GM23338 (cell line): ENCODE results near the gene FILIP1. TPM values are rescaled to one million over a fixed set of nuclear protein-coding genes. Genes with fewer than 3 reads are reported as not detected.

Experiments used
- ATAC-seq: fragments of 200-7000 bp; cut with Tn5 transposase; 3 replicates; pipeline ENCODE4 v1.9.1; 2020
- DNase-seq: peaks from one replicate; pipeline ENCODE4 v3.0.0-alpha.2; 2015; ENCODE audit warnings: low spot score
- H2AFZ ChIP-seq: fragments of 200-600 bp; sonication (generic); 2 replicates; pipeline ENCODE4 v1.8.0; 2016; ENCODE audit warnings: antibody characterized with exemption, mild to moderate bottlenecking, moderate library complexity
- H3F3A ChIP-seq: fragments of 200-600 bp; sonication (generic); replicated peaks from 2 replicates; pipeline ENCODE4 v1.8.0; 2017; ENCODE audit warnings: antibody characterized with exemption, mixed run types, low read depth
- H3K27ac ChIP-seq: fragments of 200-600 bp; sonication (generic); 2 replicates; pipeline ENCODE4 v1.6.1; 2016; ENCODE audit warnings: low read depth
- H3K27me3 ChIP-seq: fragments of 200-600 bp; sonication (generic); 2 replicates; pipeline ENCODE4 v1.8.0; 2016; ENCODE audit warnings: mild to moderate bottlenecking, mixed run types, moderate library complexity; ENCODE audit not compliant: insufficient read depth
- H3K36me3 ChIP-seq: fragments of 200-600 bp; sonication (generic); 2 replicates; pipeline ENCODE4 v1.8.0; 2016; ENCODE audit warnings: mild to moderate bottlenecking; ENCODE audit not compliant: insufficient read depth
- H3K4me1 ChIP-seq: fragments of 200-600 bp; sonication (generic); 2 replicates; pipeline ENCODE4 v1.8.0; 2016; ENCODE audit warnings: mild to moderate bottlenecking, moderate library complexity; ENCODE audit not compliant: insufficient read depth
- H3K4me2 ChIP-seq: fragments of 200-600 bp; sonication (generic); 2 replicates; pipeline ENCODE4 v1.7.1; 2017; ENCODE audit warnings: mixed run types
- H3K4me3 ChIP-seq: fragments of 200-600 bp; sonication (generic); 2 replicates; pipeline ENCODE4 v1.6.1; 2016; ENCODE audit warnings: mixed run types
- H3K79me2 ChIP-seq: fragments of 200-600 bp; sonication (generic); replicated peaks from 2 replicates; pipeline ENCODE4 v1.8.0; 2017; ENCODE audit warnings: mild to moderate bottlenecking; ENCODE audit not compliant: insufficient read depth
- H3K9me2 ChIP-seq: fragments of 200-600 bp; sonication (generic); 2 replicates; pipeline ENCODE4 v1.8.0; 2017; ENCODE audit not compliant: insufficient read depth
- H4K20me1 ChIP-seq: fragments of 200-600 bp; sonication (generic); replicated peaks from 2 replicates; pipeline ENCODE4 v1.8.0; 2017; ENCODE audit warnings: mild to moderate bottlenecking; ENCODE audit not compliant: insufficient read depth
- H3K27ac Mint-ChIP-seq: 2 replicates; pipeline ENCODE4 v1.8.0; 2020; ENCODE audit warnings: inconsistent platforms, mild to moderate bottlenecking, moderate library complexity, mixed read lengths
- H3K27me3 Mint-ChIP-seq: 3 replicates; pipeline ENCODE4 v1.8.0; 2022; ENCODE audit warnings: low read depth, mild to moderate bottlenecking, moderate library complexity, mixed read lengths, inconsistent platforms; ENCODE audit not compliant: insufficient read depth, poor library complexity
- H3K36me3 Mint-ChIP-seq: 3 replicates; pipeline ENCODE4 v1.8.0; 2021; ENCODE audit warnings: low read depth, mild to moderate bottlenecking, inconsistent platforms, moderate library complexity, mixed read lengths
- H3K4me1 Mint-ChIP-seq: 3 replicates; pipeline ENCODE4 v1.8.0; 2020; ENCODE audit warnings: mild to moderate bottlenecking, inconsistent platforms, mixed read lengths
- H3K4me3 Mint-ChIP-seq: 3 replicates; pipeline ENCODE4 v1.8.0; 2021; ENCODE audit warnings: moderate library complexity, mild to moderate bottlenecking, inconsistent platforms, mixed read lengths
- H3K9me3 Mint-ChIP-seq: 3 replicates; pipeline ENCODE4 v1.8.0; 2020; ENCODE audit warnings: moderate library complexity, mild to moderate bottlenecking, inconsistent platforms, mixed read lengths
- CREB1 ChIP-seq: fragments of 250-450 bp; sonication (Bioruptor Pico); IDR thresholded peaks from 2 replicates; pipeline ENCODE4 v1.5.0; 2020; ENCODE audit warnings: low read depth, mild to moderate bottlenecking, moderate library complexity
- CTCF ChIP-seq, 2 experiments: fragments of 200-600 bp in 1 of 2; sonication (generic) in 1 of 2; conservative IDR thresholded peaks; 2 replicates each; pipeline versions ENCODE4 v1.5.1 to v1.6.1; 2016 to 2017; ENCODE audit warnings: antibody characterized with exemption in 2 of 2, low read depth in 2 of 2, mild to moderate bottlenecking in 2 of 2, moderate library complexity in 1 of 2
- ETS1 ChIP-seq: IDR thresholded peaks from 2 replicates; pipeline ENCODE4 v1.6.1; 2016; ENCODE audit warnings: antibody characterized with exemption
- EZH2 ChIP-seq: fragments of 200-600 bp; sonication (generic); IDR thresholded peaks from one replicate; pipeline ENCODE4 v1.8.0; 2017; ENCODE audit warnings: antibody characterized with exemption, mild to moderate bottlenecking, low read depth; ENCODE audit not compliant: unreplicated experiment
- EZH2phosphoT487 ChIP-seq: fragments of 200-600 bp; sonication (generic); IDR thresholded peaks from one replicate; pipeline ENCODE4 v1.8.1; 2018; ENCODE audit warnings: antibody characterized with exemption; ENCODE audit not compliant: unreplicated experiment
- JUNB ChIP-seq: IDR thresholded peaks from one replicate; pipeline ENCODE4 v1.6.1; 2016; ENCODE audit warnings: antibody characterized with exemption; ENCODE audit not compliant: unreplicated experiment
- NANOG ChIP-seq: IDR thresholded peaks from 2 replicates; pipeline ENCODE4 v1.6.1; 2016; ENCODE audit warnings: antibody characterized with exemption, borderline replicate concordance
- POLR2AphosphoS5 ChIP-seq: IDR thresholded peaks from 2 replicates; pipeline ENCODE4 v1.6.1; 2016; ENCODE audit warnings: antibody characterized with exemption, low read depth
- REST ChIP-seq: IDR thresholded peaks from one replicate; pipeline ENCODE4 v1.6.1; 2018; ENCODE audit warnings: antibody characterized with exemption; ENCODE audit not compliant: unreplicated experiment
- STAT1 ChIP-seq: IDR thresholded peaks from one replicate; pipeline ENCODE4 v1.6.1; 2016; ENCODE audit warnings: antibody characterized with exemption; ENCODE audit not compliant: unreplicated experiment
- ZNF114 ChIP-seq: fragments of 250-450 bp; sonication (Bioruptor Pico); IDR thresholded peaks from 2 replicates; pipeline ENCODE4 v1.5.0; 2020; ENCODE audit warnings: mild to moderate bottlenecking, moderate library complexity
- ZNF331 ChIP-seq: fragments of 250-450 bp; sonication (Bioruptor Pico); IDR thresholded peaks from 2 replicates; pipeline ENCODE4 v1.5.0; 2020; ENCODE audit warnings: low read depth, mild to moderate bottlenecking, moderate library complexity
- ZNF462 ChIP-seq: fragments of 250-450 bp; sonication (Bioruptor Pico); IDR thresholded peaks from 2 replicates; pipeline ENCODE4 v1.5.0; 2020; ENCODE audit warnings: mild to moderate bottlenecking, moderate library complexity
- polyA plus RNA-seq: library from polyadenylated mRNA; unstranded; fragments of >200 nt; fragmentation: Nextera tagmentation; extraction: Ambion mirVana; gene quantifications from 2 replicates; pipeline ENCODE4 v1.2.1, GENCODE V29; 2016
- total RNA-seq: library from RNA; depleted of rRNA; stranded (reverse); fragments of >200 nt; shearing (Covaris generic); gene quantifications from 2 replicates; pipeline ENCODE4 v1.2.3, GENCODE V29; 2014

FILIP1 gene
- total and polyA plus RNA-seq, 2 experiments from 2014 or later = 3.7 to 6.4 TPM

GRCh38 chr6:75463908-75464307 lies 29.7 kb downstream of the FILIP1 start:
- H3K9me3 Mint-ChIP-seq = no peaks in the 10 kb centered on the region
- TF ChIP-seq POLR2AphosphoS5 (no peak), ZNF462 (CRISPR knock-in tag) (no peak), JUNB (no peak), ZNF114 (no peak), EZH2 (no peak), ZNF331 (CRISPR knock-in tag) (no peak), STAT1 (no peak), EZH2phosphoT487 (no peak), CREB1 (no peak), REST (no peak), CTCF (conservative IDR thresholded peaks at IDR 0.05; ENCODE audit: low read depth in 2 of 2) (no peak), NANOG (no peak), ETS1 (no peak)
- H3K27ac ChIP-seq = no peak overlapping the region

More at GRCh38 chr6:75463908-75464307, 29.7 kb downstream of the FILIP1 start:
- Histone ChIP-seq H3K4me3 (no peak overlapping the region), H2AFZ (no peak overlapping the region), H3K4me2 (no peak overlapping the region), H3F3A (no peaks in the 10 kb centered on the region), H3K27me3 (no peaks in the 10 kb centered on the region), H4K20me1 (no peaks in the 10 kb centered on the region), H3K9me2 (no peaks in the 10 kb centered on the region; the same call in 1 of the 2 replicates), H3K36me3 (no peaks in the 10 kb centered on the region), H3K4me1 (peaks cover 7% of the 10 kb centered on the region; the same call in 1 of the 2 replicates), H3K79me2 (no peaks in the 10 kb centered on the region)
- Mint-ChIP-seq H3K27me3 (peaks cover 2% of the 10 kb centered on the region), H3K36me3 (no peaks in the 10 kb centered on the region), H3K27ac (no peak overlapping the region), H3K4me1 (peaks cover 13% of the 10 kb centered on the region), H3K4me3 (no peak overlapping the region)
- ATAC-seq (no peak), DNase-seq (no peak)
